HG03025 (cell line): ENCODE measurements around the gene IL4I1.

Experiments
- ATAC-seq: cut with Tn5 transposase; IDR thresholded peaks from one replicate; pipeline ENCODE4 v1.9.1; 2021; ENCODE audit warnings: mild to moderate bottlenecking, moderate library complexity; ENCODE audit not compliant: unreplicated experiment, low FRiP score

Gene IL4I1

DNA sequence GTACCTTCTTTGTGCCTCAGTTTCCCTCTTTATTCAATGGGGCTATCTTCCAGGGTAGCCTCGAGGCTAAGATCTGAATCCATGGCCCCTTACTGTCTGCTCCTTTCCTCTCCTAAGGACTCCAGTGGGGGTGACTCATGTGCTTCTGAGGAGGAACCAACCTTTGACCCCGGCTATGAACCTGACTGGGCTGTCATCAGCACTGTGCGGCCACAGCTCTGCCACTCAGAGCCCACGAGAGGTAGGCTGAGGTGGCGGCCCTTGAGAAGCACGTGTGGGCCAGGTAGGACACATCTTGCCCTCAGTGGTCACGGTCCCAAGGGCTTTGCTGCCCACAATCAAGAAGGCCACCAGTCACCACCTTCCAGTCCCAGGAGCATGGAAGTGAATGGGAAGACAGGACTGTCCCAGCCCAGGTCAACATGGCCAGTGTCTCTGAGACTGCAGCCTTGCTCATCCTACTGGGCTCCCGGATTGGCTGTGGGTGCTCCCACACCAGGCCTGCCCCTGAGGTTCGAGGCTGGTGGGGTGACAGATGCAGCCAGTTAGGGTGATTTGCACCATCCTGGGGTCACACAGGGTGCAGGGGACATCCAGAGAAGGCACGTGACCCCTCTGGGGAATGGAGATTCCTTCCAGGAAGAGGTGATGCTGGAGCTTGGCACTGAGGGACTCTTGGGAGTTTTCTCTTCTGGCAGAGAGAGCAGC is 16.4 kb downstream of the IL4I1 start:
- no peak for ATAC-seq

DNA sequence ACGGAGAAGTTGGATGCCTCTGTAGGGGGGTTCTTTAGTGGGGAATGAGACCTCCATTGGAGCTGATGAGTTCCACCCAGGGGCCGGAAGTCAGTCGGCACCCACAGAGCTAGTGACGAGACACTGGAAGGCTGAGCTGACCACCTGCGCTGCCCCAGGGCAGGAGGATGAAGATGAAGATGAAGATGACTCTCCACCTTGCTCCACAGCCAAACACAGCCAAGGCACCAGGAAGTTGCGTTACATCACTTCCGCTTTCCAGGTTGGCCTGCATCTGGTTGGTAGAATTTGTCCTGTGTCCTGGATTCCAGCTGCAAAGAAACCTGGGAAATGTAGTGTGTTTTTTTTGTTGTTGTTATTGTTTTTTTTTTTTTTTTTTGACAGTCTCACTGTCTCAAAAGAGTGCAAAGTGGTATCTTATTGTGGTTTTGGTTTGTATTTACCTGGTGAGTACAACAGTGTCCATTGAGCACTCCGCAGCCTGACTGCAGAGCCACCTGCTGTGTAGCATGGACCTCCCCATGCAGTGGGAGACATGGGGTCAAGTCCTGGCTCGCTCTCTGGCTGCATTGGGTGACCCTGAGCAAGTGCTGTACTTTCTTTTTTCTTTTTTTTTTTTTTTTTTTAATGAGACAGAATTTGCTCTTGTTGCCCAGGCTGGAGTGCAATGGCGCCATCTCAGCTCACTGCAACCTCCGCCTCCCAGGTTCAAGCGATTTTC is 17.3 kb downstream of the IL4I1 start:
- no peak for ATAC-seq

DNA sequence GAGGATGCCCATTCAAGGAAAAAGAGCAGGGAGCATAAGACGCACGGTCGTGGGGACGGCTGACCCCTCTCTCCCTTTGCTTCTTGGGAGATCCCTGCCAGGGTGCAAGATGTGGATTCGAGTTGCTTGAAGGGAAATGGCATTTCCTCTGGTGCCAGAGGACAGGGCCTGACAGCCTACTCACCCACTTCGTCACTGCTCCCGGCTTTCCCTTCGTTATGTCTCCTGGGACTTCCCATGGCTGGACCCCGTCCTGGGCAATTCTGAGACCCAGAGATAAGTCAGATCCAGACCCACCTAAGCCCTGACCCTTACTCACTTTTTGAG is 18.0 kb downstream of the IL4I1 start:
- ATAC-seq, result no peak

DNA sequence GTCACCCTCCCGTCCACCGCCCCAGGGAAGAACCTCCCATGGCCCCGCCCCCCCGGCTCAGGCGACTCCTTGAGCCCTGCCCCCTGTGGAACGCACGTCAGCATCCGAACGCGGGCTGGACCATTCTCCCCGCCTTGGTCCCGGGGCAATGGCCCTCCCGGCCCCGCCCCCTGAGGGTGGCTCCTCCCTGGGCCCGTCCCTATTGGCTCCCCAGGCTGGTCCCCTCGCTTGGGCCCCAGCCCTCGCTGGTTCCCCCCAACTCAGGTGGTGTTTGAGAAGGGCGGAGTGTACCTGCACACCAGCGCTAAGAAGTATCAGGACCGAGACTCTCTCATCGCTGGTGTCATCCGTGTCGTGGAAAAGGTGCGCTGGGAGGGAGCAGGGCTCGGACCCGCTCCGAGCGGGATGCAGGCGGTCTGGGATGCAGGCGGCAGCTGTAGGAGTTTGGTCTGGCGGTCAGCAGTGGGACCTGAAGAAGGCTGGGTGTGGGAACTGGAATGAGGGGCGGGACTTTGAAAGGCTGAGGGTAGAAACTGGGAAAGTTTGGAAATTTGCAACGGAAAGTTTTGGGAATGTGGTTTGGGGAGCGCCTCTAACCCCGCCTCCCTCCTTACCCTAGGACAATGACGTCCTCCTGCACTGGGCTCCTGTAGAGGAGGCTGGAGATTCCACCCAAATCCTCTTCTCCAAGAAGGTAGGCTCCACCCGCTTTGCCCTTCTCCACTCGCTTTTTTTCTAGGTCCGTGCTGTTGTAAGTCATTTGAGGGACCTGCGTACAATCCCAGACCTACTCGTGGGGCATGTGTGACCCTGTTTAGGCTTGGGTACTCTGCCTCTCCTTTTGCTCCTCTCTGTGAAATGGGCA is 18.6 kb downstream of the IL4I1 start:
- peak; percentile 42 for ATAC-seq

DNA sequence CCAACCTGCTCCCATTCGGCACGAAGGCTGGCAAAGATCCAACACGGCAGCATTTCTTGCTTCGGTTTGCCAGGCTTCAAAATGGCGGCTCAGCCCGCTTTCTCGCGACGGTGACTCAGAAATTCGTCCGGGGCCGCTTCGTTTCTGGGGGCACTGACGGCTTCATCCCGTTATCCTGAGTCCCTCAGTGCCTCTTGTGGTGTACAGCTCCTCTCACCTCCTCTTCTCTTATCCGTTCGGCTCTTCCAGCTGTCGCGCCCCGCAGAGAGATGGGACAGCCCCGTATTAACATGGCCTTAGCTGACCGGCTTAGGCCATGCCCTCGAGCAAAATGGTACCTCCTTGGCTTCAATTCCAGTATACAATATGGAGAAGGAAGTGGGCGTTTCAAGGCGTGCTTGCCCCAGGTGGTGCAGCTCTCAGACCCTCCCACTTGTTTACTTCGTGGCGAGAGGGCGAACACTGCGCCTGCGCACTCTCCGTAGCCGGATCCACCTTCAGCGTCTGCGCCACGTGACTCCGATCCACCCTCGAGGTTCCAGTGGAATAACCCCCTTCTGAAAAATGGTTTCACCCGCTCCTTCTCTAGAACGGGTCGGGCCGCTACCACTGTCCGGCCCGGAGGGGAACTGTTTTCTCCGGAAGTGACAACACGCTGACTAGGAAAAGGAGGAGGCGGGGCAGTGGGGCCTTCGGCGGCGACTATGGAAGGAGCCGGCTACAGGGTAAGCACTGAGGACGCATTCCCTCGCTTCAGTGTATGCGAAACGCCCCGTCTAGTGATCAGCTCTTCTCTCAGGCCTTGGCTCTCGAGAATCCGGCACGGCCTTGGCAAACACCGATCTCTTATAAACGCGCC is 19.4 kb downstream of the IL4I1 start, which contains the start of the genes AKT1S1 and TBC1D17:
Gene AKT1S1 (minus strand): TSS at position 336 of the 859 bp plus-strand sequence. CDS start 4,060 bp downstream, outside the sequence.
Gene TBC1D17 (plus strand): TSS at position 683 of the 859 bp plus-strand sequence. CDS start 22 bp downstream, at position 705.
- peak; percentile 59 for ATAC-seq

DNA sequence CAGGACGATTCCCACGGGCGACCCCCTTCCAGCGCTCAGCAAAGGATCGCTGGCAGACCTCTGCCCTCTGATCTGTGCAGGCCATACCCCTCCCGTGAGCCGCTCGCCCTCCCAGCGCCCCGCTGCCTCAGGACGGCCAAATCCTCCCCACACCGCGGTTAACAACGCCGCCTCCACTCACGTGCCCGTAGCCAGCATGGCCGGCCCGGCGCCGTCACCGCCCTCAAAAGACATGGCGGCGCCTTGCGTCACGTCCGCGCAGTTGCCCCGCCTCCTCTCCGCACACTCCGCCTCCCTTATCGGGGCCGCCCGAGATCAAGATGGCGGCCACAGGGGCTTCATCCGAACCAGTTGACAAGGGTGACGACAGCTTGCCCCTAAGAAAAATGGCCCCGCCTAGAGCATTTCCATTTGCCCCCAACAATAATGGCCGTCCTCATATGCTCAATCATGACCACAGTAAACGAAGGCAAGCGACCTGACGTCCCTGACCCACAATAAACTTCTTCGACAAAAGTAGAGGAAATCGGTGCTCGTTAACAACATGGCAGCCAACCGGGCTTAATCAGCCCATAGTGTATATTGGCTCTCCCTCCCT is 20.2 kb downstream of the IL4I1 start:
- peak; percentile 45 for ATAC-seq

DNA sequence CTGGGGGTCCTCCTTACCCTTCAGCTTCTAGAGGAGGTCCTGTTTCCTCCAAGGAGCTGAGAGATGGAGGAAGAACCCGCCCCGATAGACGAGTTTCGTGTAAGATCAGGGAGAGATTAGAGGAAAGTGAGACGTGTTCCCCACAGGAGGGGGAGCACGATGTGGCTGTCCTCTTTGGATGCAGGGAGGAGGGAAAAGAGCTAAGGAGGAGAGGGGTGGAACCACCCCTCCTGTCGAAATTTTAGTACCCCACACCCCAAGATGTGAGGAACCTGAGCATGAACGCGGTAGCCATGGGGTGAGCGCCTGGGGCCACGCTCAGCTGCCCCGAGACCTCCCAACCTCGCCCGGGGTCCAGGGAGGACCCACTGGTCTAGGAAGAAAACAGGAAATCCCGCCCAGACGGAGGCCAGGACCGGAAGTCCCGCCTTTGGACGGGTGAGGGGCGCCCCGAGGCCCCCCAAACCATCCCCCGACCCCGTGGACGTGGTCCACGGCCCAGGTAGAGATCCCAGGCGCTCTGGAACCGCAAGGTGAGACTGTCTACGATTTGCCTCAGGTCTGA is 20.7 kb downstream of the IL4I1 start:
- no peak for ATAC-seq

DNA sequence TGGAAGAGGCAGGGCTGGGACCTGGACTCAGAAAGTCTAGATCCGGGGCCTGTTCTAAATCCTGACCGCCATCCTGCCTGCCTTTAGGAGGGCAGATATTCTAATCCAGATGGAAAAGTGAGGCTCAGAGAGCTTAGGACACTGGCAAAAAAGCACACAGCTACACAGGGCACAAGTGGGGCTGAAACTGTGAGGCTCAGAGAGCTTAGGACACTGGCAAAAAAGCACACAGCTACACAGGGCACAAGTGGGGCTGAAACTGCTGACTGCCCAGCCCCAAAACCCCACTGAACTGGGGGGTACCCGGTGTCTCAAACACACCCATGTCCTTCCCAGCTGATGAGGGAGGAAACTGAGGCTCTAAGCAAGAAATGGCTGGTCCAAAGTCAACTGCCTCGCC is 21.5 kb downstream of the IL4I1 start:
- no peak for ATAC-seq

DNA sequence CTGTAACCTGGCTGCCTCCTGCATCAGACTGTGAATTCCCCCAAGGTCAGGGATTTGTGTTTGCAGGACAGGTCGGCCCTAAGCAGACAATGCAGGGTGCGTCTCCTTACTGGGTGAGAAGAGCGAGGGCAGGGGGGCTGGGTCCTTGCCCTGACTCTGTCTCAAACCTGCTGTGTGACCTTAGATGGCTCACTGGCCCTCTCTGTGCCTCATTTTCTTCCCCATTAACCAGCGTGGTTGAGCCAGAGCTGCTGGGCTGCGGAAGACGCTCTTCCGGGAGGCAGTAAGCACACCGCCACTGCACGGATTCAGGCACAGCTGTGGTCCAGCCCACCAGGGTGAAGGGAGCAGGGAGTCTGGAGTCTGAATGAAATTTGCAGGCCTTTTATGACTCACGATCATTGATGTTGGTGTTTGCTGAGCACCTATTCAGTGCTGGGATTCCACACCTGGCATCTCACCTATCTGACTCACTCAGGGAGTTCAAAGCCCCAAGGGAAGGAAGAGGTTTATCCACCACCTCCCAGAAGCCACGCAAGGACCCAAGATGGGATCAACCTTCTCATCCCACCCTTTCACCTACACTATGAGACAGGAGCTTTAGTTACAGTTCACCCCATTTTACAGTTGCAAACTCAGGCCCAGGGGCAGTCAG is 22.1 kb downstream of the IL4I1 start:
- ATAC-seq, result no peak

DNA sequence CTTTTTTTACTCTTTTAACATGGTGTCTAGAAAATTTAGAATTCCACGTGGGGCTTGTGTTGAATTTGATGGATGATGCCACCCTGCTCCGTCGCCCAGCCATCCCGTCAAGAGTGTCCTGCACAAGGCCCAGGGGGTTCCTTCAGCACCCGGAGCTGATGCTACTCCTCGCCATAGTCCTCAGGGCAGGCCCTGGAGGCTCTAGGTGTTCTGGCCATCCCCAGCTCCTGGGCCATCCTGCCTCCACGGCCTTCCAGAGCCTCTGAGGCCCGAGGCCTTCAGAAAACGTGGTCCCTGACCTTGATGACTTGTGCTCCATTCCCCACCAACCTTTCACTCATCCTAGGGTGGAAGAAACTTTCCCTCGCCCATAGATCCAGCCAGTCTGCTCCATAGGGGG is 22.9 kb downstream of the IL4I1 start:
- no peak for ATAC-seq

DNA sequence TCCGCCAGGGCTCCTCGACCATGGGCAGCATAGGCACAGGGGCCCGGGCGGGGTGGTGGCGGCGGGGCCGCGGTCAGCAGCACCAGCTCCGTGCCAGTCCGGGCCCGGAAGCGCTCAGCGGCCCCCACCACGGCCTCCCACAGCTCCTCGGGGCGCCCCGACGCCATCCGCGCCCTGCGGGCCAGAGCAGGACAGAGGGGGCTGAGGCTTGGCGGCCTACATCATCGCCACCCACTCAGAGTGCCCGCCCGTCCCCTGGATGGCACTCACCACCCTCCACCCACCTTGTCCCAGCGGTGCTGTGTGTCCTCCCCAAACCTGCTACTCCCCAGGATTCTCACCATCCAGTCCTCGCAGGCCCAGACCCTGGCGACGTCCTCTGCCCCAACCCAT is 23.6 kb downstream of the IL4I1 start:
- ATAC-seq, result no peak

DNA sequence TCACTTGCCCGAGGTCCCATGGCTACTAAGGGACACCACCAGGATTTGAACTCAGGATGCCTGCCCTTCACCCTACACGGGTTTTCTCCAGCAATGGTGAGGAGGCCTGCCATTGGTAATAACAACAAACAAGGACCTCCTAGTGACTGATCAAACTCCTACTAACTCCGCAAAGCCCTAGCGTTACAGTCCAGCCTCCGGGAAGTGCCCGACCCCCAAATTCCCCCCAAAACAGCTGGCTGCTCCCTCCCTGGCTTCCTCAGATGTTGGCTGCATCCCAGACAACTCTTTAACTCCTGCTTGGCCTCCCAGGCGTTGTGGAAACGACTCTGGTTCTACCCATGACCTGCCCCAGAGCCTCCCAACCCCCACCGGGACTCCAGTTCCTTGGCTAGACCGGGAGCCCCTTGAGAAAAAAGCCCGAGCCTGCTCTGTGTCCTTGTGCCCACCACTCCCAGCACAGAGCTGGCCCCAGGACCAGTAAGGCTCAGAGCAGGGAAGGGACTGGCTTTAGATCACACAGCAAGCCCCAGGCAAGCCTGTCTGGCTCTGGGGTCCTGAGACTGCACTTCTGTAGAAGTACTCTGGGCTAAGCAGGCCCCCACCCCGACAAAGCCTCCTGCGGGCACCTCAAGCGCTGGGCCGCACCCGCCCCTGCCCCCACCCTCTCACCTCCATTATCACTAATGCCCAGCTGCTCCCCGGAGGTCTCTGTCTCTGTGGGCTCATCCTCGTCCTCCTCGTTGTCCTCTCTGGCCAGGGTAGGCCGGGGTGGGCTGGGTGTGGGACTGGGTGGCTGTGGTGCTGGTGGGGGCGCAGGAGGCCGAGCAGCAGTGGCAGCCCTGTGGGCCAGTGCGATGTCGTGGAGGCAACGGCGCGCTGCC is 24.2 kb downstream of the IL4I1 start:
- ATAC-seq, result no peak

DNA sequence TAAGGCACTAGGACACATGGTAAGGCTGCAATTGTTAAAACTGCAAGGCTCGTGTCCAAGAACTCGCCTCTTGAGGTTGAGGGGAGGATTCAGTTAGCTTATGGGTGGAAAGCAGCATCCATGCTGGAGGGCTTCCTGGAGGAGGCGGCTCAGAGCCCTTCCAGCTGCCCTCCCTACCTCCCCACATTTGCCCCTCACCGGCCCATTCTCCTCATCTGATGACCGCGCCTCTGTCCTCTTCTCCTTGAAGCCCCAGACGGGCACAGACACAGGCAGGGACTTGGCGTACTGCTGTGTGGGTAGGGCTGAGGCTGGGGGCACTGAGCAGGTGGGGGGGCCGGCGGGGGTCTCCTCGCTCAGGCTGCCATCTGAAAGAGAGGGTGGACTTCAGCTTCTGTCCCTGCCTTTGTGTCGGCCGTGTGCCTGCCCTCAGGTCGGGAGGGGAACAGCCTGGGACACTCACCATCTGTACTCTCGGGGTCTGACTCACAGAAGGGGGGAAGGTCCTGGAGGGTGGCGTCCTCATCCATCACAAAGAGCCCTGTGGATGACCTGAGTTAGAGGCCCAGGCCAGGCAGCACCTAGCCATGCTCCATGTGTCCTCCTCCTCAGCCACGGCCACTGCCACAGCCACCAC is 25.2 kb downstream of the IL4I1 start:
- no peak for ATAC-seq

DNA sequence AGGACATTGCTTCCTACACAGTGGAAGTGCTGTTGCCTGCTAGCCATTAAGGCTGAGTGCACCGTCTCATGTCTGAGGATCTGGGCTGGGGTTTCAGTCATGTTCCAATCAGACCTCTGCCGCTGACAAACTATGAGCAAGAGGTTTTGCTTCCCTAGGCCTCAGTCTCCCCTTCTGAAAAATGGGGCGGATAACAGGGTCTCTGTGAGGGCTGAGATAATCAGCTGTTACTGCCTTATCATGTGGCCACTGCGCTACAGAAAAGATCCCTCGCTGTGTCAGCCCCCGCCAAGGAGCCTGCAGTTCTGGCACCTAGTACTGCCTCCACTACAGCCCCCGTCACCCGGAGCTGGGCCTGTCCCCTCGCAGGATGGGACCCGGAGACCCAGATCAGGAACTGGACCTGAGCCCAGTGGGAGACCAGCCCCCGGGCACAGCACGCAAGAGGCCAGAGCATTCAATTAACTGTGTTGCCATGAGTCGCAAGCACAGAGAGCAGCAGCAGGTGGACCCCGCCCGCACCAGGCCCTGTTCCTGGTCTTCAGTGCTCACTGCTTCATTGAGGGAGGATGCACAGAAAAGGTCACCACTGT is 26.3 kb downstream of the IL4I1 start:
- ATAC-seq, result no peak

DNA sequence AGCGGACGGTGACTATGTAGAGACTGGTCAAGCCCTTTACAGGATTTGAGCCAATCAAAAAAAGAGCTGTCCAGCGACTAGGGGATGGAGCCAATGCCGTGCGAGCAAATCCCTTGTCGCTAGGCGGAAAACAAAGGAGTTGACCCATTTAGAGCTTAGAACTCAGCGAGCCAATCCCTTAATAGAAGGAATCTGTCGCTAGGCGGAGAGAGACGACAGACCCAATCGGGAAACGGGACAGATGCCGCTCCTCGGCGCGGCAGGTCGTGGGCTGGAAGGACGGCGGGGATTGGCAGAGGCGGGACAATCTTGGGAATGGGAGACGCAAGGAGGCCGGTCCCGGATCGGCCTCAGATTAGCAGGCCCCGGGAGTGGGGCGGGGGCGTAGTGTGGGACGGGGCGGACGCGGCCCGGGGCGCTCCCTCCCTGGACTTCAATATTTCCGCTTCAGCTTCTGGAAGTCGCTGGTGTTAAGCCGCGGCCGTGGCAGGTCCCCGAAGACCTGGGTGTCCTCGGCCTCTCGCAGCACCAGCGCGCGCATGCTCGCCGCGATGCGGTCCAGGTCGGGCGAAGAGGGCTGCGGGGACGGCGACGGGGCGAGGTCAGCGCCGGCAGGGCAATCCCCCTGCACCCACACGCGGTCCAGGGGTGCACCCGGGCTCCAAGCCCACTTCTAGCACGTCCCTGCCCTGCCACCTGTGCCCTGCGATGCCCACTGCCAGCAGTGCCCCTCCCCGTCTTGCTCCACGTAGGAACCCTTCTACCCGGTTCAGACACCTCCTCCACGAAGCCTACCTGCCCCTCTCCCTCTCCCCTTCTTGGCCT is 27.0 kb downstream of the IL4I1 start:
- peak; percentile 54 for ATAC-seq

DNA sequence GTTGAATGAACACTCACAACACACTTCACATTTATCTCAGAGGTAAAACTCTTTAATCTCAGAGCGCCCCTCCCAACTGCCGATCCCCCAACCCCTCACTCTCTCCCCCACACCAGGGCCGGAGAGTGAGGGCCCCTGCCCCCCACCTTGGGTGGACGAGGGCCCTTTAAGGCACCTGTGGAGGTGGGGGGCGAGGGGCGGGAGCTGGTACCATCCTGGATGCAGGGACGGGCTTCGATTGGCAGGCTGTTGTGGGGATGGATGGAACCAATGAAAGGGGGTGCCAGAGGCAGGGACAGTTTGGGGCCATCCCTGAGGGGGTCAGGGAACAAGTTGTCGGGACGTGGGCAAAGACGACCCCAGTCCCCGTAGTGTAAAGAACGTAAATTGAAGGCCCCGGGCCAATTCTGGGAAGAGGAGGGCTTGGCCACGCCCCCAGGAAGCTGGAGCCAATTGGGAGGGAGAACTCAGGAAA is 27.6 kb downstream of the IL4I1 start:
- ATAC-seq, result no peak
